GM12873 (cell line): ENCODE results near the gene OPN1MW.
"Not testable (repeated sequence)": the region's sequence is repeated elsewhere in the genome, so short reads cannot be mapped to it uniquely, and the experiment has no call there.

Experiments used
- TF ChIP-seq, protein P1 (sequence below): IDR thresholded peaks from 2 replicates; pipeline ENCODE4 v1.5.1; 2012; ENCODE audit warnings: low read depth, mild to moderate bottlenecking, moderate library complexity, low read length, control low read depth; ENCODE audit not compliant: insufficient read depth; ENCODE audit errors: missing control alignments

OPN1MW gene

GRCh38 chrX:154142950-154143745 is 39.2 kb upstream of the OPN1MW start:
- TF ChIP-seq, protein P1, sequence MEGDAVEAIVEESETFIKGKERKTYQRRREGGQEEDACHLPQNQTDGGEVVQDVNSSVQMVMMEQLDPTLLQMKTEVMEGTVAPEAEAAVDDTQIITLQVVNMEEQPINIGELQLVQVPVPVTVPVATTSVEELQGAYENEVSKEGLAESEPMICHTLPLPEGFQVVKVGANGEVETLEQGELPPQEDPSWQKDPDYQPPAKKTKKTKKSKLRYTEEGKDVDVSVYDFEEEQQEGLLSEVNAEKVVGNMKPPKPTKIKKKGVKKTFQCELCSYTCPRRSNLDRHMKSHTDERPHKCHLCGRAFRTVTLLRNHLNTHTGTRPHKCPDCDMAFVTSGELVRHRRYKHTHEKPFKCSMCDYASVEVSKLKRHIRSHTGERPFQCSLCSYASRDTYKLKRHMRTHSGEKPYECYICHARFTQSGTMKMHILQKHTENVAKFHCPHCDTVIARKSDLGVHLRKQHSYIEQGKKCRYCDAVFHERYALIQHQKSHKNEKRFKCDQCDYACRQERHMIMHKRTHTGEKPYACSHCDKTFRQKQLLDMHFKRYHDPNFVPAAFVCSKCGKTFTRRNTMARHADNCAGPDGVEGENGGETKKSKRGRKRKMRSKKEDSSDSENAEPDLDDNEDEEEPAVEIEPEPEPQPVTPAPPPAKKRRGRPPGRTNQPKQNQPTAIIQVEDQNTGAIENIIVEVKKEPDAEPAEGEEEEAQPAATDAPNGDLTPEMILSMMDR = no peak

GRCh38 chrX:154144010-154144409 is 38.4 kb upstream of the OPN1MW start, which contains the start of gene OPN1LW:
OPN1LW (plus strand) TSS chrX:154144243; CDS start chrX:154144284, 41 bp downstream.
- TF ChIP-seq, protein P1 = not testable (repeated sequence)

DNA sequence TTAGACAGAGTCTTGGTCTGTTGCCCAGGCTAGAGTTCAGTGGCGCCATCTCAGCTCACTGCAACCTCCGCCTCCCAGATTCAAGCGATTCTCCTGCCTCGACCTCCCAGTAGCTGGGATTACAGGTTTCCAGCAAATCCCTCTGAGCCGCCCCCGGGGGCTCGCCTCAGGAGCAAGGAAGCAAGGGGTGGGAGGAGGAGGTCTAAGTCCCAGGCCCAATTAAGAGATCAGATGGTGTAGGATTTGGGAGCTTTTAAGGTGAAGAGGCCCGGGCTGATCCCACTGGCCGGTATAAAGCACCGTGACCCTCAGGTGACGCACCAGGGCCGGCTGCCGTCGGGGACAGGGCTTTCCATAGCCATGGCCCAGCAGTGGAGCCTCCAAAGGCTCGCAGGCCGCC is 37.1 kb downstream of the OPN1MW start, which contains the start of gene OPN1MW2:
Gene OPN1MW2 (plus strand): TSS at position 301 of the 400 bp plus-strand sequence. CDS start 60 bp downstream, at position 361.
- TF ChIP-seq, protein P1 = not testable (repeated sequence)
